Left forelimb (tissue), 1 donor: Measurements from ENCODE around the gene ZNF618.

ENCODE experiments used
- DNase-seq: peaks from one replicate; pipeline ENCODE4 v3.0.0-alpha.2; 2018; ENCODE audit warnings: low spot score

Gene ZNF618

DNA sequence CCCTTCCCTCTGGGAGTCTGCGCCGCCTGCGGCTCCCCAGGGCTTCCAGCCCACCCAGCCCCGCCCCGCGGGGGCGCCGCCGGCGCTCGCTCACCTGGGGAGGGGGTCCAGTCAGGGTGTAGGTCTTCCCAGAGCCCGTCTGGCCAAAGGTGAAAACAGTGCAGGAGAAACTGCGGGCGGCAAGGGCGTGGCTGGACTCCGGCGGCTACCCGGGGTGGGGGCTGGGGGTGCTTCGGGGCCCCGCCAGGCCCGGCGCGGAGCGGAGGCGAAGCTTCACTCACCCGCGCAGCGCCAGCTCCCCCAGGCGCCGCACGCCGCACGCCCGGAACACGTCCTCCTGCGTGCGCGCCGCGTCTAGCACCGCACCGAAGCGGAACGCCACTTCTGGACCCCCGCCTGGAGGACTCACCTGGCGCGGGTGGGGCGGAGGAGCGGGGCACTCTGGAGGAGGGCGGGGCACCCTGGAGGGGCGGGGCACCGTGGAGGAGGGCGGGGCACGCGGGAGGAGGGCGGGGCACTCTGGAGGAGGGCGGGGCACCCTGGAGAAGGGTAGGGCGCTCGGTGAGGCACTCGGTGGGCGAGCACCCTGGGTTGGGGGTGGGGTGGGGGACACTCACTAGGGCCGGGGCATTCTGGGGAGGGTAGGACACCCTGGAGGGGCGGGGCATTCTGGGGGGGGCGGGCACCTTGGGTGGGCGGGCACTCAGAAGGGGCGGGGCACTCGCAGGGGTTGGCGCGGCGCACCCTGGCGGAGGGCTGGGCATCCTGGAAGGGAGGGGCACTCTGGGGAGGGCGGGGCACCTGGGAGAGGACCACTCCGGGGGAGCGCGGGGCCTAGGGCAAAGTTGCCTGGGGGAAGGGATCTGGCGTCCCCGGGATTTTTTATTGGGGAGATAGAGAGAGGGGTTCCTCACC lies 222.2 kb downstream of the ZNF618 start:
- no peak for DNase-seq

DNA sequence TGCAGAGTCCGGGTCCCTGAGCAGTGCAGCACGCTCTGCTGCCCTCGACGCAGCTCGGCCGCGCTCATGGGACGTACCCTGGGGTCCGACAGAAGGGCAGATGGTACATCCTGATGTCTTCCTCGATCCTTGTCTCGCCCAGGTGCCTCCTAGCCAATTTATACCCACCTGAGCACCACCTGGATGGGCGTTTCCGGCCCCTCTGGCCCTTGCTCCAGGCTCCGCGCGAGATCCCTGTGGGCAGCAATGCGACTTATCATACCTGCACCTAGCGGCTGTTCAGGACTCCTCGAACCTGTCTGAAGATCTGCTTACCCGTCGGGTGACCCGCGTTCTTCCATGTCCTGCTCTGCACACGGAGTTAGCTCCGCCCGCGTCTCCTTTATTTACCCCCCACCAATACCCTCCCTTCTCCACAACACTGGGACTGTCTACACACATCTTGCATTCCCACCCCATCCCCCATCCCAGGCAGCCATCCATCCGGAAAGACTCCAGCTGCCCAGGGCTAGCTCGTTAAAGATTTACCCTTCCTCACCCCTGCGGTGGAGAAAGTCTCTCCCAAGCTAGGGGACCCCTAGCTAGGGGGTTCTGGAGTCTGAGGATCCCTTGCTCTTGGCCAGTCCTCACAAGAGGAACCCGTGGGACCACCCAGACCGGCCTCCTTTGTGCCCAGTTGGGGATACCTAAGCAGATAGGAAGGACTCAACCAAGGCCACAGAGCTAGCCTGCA lies 223.0 kb downstream of the ZNF618 start, which contains the start of gene KIF12:
Gene KIF12, minus strand, starts transcription at position 357 of the 733 bp plus-strand sequence. Its CDS starts 16 bp downstream, at position 341.
- no peak for DNase-seq

DNA sequence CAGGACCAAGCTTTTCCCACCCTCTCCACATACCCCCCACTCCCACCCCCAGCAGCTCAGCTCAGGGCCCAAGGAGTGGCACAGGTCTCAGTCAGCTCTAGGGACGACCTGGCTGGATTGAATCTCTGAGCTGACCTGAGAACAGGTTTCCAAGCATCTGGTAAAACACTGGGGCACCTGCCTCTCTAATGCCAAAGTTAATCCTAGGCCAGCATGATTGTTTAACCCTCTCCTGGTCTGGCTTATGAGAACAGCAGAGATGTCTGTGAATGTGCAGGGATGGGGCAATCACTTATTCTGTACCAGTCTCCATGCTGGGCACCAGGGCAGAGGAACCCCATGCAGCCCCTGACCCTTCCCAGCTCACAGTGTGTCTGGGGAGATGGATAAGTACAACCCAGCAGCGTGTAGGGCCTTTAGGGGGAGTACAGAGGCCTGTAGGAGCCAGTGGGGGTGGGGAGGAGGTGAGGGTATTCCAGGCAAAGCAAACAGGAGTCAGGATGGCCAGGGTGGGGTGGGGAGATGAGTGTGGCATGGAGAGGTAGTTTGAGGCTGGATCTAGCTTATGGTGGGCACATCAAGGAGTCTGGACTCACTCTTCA lies 223.7 kb downstream of the ZNF618 start:
- no peak for DNase-seq

DNA sequence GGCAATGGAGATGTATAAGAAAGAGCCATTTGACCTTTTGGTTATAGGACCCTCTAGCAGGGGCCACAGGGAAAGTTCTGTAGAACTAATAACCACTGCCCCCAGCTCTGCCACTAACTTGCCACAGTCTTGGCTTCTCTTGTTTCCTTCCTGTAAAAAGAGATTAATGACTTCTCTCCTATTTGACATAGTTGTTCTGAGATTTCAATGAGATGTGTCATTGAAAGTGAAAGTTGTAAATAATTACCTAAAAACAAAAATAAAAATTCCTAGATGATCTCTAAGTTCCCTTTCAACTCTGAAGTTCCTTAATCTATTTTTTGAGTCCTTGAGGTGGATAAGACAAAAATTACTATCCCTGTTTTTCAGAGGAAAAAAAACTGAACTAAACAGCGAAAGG lies 224.4 kb downstream of the ZNF618 start:
- no peak for DNase-seq

DNA sequence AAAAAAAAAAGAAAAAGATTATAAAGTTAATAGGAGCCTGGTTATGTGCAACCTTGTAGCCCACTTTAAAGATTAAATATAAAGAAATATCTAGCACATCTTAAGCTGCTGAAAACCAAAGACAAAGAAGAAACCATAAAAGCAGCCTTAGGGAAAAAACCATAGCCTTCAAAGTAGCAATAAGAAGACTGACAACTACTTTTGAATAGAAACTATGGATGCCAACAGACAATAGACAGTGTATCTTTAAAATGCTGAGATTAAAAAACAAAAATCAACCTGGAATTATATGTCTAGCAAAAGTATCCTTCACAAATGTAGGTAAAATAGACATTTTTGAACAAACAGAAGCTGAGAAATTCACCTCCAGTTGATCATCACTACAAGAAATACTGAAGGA lies 226.4 kb downstream of the ZNF618 start:
- DNase-seq: no peak

DNA sequence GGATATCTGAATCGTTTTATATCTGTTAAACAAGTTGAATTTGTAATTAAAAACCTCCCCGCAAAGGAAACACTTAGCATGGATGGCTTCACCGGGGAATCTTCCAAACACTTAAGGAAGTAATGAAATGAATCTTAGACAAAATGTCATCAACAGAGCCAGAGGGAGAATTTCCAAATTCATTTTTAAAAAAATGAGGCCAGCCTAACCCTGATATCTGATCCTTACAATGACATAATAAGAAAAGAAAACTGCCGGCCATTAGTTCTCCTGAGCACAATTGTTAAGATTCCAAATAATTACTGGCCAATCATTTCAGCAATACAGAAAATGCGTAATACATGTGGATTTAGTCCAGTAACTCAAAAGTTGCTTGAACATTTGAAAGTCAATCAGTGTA lies 229.1 kb downstream of the ZNF618 start:
- DNase-seq: no peak
